Globus pallidus (tissue), 1 donor: ENCODE results near the gene ASPSCR1.
A peak's percentile ranks its signal among the peaks of the same experiment; 100 is the strongest.
"Not testable (repeated sequence)": the region's sequence is repeated elsewhere in the genome, so short reads cannot be mapped to it uniquely, and the experiment has no call there.

Source experiments
- DNase-seq: peaks from one replicate; pipeline ENCODE4 v3.0.0-alpha.2; 2015; ENCODE audit warnings: low spot score

The ASPSCR1 gene

DNA sequence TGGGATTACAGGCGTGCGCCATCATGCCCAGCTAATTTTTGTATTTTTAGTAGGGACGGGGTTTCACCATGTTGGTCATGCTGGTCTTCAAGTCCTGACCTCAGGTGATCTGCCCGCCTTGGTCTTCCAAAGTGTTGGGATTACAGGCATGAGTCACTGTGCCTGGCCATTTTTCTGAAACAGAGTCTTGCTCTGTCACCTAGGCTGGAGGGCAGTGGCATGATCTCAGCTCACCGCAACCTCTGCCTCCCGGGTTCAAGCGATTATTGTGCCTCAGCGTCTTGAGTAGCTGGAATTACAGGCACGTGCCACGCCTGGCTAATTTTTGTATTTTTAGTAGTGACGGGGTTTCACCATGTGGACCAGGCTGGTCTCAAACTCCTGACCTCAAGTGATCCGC is 4.1 kb downstream of the ASPSCR1 start:
- DNase-seq, result not testable (repeated sequence)

DNA sequence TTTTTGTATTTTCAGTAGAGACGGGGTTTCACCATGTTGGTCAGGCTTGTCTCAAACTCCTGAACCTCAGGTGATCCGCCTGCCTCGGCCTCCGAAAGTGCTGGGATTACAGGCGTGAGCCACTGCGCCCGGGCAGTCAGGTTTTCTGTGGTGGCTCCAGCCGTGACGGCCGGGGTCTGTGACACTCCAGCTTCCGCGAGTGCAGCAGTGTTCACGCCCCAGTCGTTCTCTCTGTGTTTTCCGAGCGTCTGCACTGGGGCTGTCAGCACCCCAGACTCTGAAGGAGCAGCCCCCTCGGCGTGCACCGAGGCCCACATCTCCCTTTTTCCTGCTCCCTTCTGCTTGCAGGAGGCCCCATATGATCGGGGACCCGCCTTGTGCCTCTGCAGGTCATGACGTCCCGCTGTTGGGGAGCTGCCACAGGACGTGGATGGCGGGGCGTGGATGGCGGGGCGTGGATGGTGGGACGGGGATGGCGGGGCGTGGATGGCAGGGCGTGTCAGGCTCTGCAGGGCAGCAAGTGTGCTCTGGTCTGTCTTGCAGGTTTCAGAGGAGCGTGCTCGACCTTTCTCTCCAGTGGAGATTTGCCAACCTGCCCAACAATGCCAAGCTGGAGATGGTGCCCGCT is 5.7 kb downstream of the ASPSCR1 start:
- DNase-seq, result no peak

DNA sequence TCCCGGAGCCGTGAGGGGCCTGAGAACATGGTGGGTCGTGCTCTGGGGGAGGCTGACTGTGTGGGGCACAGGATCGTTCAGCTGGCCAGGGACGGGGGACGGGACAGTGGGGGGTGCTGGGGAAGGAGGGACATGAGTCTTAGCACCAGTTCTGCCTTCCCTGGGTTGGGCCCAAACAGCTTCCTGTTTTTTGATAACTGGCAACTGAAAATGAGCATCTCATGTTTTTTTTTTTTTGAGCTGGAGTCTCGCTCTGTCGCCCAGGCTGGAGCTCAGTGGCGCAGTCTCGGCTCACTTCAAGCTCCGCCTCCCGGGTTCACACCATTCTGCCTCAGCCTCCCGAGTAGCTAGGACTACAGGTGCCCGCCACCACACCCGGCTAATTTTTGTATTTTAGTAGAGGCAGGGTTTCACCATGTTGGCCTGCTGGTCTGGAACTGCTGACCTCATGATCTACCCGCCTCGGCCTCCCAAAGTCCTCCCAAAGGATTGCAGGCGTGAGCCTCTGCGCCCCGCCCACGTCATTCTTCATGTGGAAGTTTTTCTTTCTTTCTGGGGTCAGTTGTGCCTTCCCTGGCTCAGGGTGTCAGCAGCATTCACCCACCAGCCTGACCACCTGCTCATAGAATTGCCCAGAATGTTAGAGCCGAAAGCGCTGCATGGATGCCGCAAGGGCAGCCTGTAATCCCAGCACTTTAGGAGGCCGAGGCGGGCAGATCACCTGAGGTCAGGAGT is 6.4 kb downstream of the ASPSCR1 start:
- DNase-seq, result no peak

DNA sequence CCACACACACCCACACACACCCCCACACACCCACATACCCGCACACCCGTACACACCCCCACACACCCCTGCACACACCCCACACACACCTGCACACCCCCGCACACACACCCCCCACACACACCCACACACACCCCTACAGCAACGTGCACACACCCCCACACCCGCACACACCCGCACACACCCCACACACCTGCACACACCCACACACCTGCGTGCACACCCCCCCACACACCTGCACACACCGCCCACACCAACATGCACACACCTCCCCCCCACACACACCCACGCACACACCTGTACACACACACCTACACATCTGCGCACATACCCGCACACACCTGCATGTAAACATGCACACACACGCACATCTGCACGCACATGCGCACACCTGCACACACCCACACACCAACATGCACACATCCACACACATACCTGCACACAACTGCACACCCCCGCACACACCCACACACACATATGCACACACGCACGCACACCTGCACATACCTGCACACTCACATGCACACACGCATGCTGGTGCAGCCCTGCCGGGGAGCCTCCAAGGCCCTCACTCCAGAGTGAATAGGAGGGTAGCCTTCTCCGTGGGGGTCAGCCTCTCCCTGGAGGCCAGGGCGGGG is 7.5 kb downstream of the ASPSCR1 start:
- no peak for DNase-seq

DNA sequence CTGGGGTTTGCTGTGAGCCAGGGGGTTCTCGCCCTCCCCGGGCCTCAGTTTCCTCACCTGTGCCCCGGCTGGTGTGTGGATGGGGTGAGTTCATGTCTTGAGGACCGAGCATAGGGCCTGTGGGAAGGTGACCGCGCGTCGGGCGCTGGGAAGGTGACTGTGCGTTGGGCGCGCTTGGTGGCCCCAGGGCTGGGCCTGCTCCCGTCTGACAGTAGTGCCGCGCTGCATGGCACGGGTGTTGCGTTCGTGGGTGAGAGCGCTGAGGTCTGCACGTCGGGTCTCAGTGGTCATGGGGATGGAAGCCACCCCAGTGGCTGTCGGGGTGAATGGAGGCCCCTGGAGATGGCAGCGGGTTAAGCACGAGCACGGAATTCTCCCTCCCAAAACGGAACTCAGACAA is 9.2 kb downstream of the ASPSCR1 start:
- no peak for DNase-seq

DNA sequence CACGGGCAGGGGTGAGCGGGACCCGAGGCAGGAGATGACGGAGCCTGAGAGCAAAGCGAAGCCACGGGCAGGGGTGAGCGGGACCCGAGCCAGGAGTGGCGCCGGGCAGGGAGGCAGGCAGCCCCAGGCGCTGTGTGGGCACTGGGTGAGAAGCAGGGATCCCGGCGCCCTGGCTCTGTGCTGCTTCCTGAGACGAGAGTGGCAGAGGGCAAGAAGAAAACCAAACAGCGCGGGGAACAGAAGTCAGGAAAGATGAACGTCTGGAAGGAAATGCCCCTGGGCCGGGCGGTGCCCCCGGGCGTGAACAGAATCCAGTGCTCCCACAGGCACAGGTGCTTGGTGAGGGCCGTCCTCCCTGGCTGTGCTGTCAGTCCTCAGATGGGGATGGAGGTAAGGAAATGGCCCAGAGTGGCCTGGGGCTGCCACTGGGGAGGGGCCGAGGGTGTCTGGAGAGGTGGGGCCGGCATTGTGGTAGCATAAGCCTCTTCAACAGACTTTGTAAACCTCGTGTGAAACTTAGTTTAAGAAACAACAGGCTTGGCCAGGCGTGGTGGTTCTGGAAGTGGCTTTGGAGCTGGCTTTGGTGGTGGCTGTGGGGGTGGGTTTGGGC is 9.8 kb downstream of the ASPSCR1 start:
- no peak for DNase-seq

DNA sequence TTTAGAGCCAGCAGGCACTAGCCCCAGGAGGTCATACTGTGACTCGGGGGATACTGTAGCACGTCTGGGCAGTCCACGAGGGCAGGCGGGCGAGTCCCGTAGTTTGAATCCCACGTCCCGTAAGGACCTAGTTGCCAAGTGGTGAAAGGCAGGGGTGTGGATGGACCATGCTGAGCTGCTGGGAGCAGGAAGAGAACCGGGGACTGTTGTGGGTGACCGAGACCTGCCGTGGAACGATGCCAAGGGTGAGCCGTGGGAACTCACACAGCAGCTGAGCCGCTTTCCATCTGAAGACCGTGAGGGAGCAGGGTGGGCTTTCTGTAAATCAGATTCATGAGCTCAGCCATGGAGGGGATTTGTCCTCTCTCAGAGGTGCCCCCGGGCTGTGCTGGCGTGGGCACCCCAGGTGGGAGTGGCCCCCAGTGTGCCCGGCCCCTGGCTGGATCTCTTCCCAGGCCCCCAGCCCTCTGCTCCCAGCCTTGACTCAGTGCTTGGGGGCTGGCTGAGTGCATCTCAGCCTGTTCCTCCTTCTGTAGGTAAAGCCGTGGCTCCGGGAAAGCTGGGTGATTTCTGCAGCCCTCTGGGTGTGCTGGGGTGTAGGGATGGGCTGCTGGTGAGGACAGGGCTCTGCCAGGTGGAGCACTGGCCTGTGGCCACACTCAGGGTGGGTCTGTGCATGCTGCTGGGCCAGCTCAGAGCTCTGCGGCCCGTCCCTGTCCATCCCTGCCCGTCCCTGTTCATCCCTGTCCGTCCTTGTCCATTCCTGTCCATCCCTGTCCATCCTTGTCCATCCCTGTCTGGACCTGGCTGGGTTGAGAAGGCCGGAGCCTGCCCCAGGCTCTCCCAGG is 13.6 kb downstream of the ASPSCR1 start:
- DNase-seq, result no peak

DNA sequence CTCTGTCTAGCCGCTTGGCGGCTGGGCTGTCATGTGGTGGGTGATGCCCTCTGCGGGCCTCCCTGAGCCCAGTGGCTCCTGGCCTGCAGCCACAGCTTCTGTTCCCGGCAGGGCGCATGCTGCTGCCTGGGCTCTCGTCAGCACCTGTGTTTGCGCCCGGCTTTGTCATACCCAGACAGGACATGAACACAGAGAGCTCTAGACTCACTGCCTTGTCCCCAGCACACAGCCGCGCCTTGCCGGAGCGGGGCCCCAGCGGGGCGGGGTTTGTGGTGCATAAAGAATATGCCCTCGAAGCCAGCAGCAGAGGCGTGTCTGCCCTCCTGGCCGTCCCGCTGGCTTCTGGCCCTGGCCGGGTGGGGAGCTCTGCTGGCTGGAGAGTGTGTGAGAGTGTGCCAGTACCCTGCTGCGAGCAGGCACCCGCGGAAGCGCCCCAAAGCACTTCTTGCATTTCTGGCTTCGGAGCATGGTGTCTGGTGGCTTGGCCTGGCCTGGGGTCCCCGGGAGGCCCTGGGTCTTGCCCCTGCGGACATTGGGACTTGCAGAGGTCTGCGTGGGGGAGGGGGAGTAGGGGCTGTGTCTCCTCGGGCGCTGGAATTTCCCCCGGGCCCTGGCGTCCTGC is 14.4 kb downstream of the ASPSCR1 start:
- peak; percentile 59 for DNase-seq

DNA sequence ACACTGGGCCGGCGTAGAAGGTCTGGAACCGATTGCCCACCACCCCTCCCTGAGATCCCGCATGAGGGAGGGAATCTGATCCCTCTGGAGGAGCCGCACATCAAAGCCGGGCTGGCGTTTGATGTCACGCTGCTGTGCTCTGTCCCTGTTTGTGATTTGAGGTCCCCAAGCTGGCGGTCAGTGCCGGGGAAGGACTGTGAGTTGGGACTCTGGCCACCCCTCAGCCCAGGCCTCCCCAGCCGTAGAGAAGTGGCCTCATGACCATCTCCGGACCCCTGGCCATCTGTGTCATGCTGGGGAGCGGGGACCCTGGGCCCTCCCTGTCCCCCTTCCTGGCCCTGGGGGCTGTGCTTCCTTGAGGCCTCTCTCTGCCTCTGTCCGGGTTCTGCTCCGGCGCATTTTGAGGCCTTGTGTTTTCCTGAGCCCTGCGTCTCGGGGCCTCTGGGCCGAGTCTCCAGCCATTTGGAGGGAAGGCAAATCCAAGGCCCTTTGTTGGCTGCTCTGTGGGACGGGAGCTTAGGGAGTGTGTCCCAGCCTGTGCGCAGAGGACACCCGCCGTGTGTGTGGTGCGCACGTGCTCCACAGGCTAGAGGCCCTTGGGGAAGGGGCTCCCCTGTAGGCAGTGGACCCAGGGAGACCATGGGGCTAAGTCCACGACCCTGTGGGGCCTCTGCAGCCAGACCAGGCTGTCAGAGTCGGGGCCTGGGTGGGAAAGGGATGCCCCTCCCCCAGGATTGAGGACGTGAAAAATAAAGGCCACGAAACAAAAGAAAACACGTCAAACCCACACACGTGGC is 15.1 kb downstream of the ASPSCR1 start:
- no peak for DNase-seq

DNA sequence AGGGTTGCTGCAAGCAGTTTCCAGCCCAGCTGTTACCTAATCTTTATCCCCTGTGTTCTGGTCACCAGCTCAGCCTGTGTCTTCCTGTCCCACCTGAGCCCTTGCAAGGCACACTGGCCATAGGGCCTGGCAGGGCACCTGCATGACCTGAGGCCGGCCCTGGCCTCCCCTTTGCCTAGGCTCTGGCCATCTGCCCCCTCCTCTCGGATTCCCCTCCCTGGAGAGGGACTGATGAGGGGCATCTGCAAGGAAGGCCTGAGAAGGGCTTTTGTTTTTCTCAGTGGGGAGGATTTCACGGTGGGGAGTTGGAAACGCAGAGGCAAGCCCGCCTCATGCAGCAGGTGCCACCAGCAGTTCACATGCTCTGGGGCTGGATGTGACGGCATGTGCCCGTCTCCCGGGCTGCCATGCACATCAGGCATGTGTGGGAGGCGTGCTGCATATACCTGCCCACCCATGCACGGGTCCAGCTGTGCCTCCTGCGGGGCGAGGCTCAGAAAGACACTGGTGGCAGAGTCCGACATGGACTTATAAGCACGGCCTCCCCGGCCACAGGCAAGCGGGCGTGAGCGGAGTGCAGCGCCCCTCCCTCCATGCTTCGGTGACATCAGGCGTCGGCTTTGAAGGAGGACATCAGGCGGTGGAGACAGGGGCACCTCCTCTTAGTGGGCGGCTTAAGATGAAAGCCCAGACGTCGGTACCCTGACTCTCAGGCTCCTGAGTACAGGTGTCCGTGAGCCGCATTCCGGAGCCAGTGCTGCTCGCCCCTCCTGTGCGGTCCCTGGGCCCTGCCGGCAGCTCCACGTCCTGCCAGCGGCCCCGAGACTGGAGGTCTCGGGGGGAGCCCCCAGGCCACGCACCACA is 16.5 kb downstream of the ASPSCR1 start:
- DNase-seq, result no peak

DNA sequence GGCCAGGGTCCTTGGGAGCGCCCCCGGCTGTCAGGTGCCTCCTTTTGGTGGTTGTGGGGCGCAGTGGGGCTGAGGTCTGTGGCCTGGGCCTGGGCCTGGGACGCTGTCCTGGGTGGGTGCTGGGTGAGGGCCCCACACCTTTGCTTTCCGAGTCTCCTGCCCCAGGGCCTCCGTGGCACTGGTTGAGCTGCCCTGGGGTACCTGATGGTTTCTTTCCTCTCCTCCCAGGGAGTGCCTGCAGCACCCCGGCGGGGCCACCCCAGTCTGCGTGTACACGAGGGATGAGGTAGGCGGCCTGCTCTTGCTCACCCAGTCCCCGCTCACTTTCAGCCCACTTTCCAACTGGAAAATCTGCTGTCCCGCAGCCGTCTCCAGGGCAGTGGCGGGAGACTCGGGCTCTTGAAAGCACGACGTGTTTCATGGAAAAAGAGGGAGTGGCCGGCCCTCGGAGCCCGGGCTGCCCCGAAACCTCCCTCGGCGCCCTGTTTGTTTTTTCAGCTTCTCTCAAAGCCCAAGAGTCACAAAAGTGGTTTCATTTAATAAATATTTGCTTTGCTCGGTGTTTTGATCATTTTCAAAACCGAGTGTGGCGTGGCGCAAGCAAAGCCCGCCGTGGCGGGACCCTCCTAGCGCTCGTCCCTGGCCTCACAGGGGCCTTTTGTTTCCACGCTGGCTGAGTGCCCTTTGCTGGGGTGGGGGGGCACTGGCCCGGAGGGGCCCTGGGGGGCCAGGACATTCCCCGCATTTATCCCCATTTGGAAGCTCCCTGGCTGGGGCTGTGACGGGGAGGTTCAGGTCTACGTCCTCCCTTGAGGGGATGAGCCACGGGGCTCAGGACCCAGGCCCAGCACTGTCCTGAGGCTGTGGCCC is 17.4 kb downstream of the ASPSCR1 start:
- DNase-seq, result no peak

DNA sequence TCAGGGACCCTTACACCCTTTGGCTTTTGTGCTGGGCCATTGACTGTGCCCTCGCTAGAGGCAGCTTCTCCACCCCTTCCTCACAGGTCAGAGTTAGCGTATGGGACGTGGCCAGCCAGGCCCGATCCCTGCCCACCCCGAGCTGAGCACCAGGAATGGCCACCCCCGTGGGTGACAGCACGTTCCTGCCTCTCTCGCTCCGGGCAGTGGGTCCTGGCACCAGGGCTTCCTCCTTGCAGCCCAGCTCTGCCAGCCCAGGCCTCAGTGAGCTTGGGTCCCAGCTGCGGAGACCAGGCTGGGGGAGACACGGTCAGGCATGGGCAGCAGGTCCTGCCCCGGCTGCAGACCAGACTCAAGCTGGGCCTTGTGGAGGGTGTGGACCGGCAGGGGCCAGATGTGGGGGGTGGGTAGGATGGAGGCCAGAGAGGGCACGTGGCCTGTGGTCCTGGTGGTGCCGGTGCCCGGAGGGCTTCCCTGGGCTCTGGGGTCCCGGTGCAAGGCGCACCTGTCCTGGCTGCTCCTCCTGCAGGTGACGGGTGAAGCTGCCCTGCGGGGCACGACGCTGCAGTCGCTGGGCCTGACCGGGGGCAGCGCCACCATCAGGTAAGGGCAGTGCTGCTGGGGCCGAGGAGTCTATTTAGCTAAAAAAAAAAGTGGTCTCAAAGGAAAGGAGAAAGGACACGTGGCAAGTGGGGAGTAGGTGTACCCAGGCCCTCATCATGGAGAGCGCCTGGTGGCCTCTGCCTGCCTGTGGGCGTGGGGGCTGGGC is 18.2 kb downstream of the ASPSCR1 start:
- no peak for DNase-seq

DNA sequence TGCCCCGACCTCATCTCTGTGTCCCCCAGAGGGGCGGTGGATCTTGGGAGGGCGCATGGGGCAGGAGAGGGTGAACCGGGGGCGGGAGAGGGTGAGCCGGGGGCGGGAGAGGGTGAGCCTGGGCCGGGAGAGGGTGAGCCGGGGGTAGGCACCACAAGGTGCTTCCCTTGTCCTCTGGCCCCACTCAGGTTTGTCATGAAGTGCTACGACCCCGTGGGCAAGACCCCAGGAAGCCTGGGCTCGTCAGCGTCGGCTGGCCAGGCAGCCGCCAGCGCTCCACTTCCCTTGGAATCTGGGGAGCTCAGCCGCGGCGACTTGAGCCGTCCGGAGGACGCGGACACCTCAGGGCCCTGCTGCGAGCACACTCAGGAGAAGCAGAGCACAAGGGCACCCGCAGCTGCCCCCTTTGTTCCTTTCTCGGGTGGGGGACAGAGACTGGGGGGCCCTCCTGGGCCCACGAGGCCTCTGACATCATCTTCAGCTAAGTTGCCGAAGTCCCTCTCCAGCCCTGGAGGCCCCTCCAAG is 18.9 kb downstream of the ASPSCR1 start:
- DNase-seq, result no peak

DNA sequence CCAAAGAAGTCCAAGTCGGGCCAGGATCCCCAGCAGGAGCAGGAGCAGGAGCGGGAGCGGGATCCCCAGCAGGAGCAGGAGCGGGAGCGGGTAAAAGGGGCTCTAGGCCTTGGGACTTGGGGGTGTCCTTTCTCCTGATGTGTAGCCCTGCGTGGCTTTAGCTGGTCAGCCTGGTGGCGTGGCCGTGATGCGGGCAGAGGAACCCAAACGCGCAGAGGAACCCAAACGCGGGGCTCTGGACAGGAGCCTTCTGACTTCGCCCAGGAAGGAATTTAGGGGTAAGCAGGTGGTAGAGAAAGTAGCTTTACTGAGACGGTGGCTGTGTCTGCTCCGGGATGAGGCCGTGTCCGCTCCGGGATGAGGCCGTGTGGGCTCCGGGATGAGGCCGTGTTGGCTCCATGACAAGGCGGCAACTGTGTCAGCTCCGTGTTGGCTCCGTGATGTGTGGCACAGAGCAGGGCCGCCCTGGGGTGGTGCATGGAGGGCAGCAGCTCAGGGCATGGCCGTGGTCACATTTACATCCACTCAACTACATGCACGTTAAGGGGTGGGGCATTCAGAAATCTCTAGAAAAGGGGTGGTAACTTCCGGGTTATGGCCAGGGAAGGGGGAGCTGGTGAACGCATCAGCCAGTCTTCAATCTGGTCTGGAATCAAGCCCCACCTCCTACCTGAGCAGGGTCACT is 19.5 kb downstream of the ASPSCR1 start:
- no peak for DNase-seq

DNA sequence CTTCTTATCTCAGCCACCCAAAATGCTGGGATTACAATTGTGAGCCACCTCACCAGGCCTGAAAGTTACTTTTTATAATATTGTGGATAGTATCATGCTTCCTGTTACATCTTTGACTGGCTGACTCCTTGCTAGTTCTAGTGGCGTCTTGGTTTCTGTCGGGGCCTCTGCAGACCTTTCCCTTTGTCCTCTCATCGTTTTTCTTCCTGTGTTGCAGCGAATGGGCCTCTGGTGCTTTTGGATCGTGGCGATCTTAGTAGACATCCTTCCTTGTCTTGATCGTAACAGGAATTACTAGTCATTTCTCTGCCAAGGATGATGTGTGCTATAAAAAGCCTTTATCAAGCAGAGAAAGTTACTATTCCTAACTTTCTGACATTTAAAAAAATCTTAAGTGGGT is 20.8 kb downstream of the ASPSCR1 start:
- no peak for DNase-seq

DNA sequence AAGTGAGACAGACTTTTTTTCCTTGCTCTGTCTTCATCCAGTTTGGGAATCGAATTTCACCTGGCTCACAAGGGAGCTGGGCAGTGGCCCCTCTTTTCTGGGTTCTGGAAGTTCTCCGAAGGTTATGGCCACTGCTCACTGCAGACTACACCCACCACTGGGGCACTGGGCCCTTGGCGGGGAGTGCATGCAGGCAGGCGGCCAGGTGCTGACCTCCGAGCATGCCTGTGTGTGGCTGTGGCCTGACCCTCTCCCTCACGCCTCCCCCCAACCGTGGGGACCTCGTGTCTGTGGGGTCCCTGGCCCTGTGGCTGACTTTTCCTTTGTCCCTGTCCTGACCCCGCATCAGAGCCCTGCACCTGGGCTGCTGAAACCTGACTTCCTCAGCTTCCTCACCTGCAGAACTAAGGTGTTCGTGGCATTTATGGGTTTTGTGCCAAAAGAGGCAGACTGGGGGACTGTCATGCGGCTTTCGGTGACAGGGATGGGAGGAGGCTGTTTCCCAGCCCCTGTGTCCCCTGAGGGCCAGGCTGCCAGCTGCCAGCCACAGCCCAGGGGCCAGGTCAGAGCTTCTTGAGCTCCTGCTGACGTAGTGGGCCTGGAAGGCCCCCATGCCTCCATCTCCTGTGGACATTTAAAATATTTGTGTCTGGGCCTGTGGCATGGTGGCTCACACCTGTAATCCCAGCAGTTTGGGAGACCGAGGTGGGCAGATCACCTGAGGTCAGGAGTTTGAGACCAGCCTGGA is 21.4 kb downstream of the ASPSCR1 start:
- DNase-seq, result no peak
